HEK293 (cell line): ENCODE results near the gene DUSP10.

Source experiments
- HIC1 ChIP-seq: fragments of 450-650 bp; formaldehyde crosslinking; IDR thresholded peaks from 2 replicates; pipeline ENCODE4 v1.5.1; 2016; ENCODE audit warnings: missing biosample characterization, missing genetic modification characterization
- IKZF3 ChIP-seq: fragments of 450-650 bp; IDR thresholded peaks from 2 replicates; pipeline ENCODE4 v1.5.0; 2018; ENCODE audit warnings: missing biosample characterization, mild to moderate bottlenecking, missing genetic modification characterization, moderate library complexity
- INSM2 ChIP-seq: fragments of 450-650 bp; formaldehyde crosslinking; IDR thresholded peaks from 2 replicates; pipeline ENCODE4 v1.5.1; 2016; ENCODE audit warnings: missing biosample characterization, missing genetic modification characterization
- MYNN ChIP-seq: fragments of 450-650 bp; formaldehyde crosslinking; IDR thresholded peaks from 2 replicates; pipeline ENCODE4 v1.5.1; 2016; ENCODE audit warnings: missing biosample characterization, missing genetic modification characterization, borderline replicate concordance
- REPIN1 ChIP-seq: fragments of 450-650 bp; formaldehyde crosslinking; IDR thresholded peaks from 2 replicates; pipeline ENCODE4 v1.5.1; 2017; ENCODE audit warnings: missing biosample characterization, missing genetic modification characterization, low read depth
- SP2 ChIP-seq: fragments of 450-650 bp; formaldehyde crosslinking; IDR thresholded peaks from 2 replicates; pipeline ENCODE4 v1.5.1; 2016; ENCODE audit warnings: missing biosample characterization, missing genetic modification characterization
- YY1 ChIP-seq: fragments of 450-650 bp; formaldehyde crosslinking; IDR thresholded peaks from 2 replicates; pipeline ENCODE4 v1.5.1; 2018; ENCODE audit warnings: missing biosample characterization, missing genetic modification characterization
- ZBTB10 ChIP-seq: fragments of 450-650 bp; formaldehyde crosslinking; IDR thresholded peaks from 2 replicates; pipeline ENCODE4 v1.5.1; 2016; ENCODE audit warnings: missing biosample characterization, missing genetic modification characterization
- ZBTB44 ChIP-seq: fragments of 450-650 bp; IDR thresholded peaks from 2 replicates; pipeline ENCODE4 v1.5.1; 2018; ENCODE audit warnings: missing biosample characterization, mild to moderate bottlenecking, missing genetic modification characterization
- ZNF157 ChIP-seq: fragments of 450-650 bp; formaldehyde crosslinking; IDR thresholded peaks from 2 replicates; pipeline ENCODE4 v1.5.1; 2016; ENCODE audit warnings: missing biosample characterization, missing genetic modification characterization
- ZNF169 ChIP-seq: fragments of 450-650 bp; formaldehyde crosslinking; IDR thresholded peaks from 2 replicates; pipeline ENCODE4 v1.5.1; 2016; ENCODE audit warnings: missing biosample characterization, missing genetic modification characterization
- ZNF2 ChIP-seq: fragments of 450-650 bp; formaldehyde crosslinking; IDR thresholded peaks from 2 replicates; pipeline ENCODE4 v1.5.1; 2016; ENCODE audit warnings: missing biosample characterization, missing genetic modification characterization
- ZNF24 ChIP-seq: fragments of 450-650 bp; formaldehyde crosslinking; IDR thresholded peaks from 2 replicates; pipeline ENCODE4 v1.5.1; 2016; ENCODE audit warnings: missing biosample characterization, missing genetic modification characterization
- ZNF248 ChIP-seq: fragments of 450-650 bp; formaldehyde crosslinking; IDR thresholded peaks from 2 replicates; pipeline ENCODE4 v1.5.1; 2017; ENCODE audit warnings: missing biosample characterization, missing genetic modification characterization
- ZNF324 ChIP-seq: fragments of 450-650 bp; formaldehyde crosslinking; IDR thresholded peaks from 2 replicates; pipeline ENCODE4 v1.5.1; 2016; ENCODE audit warnings: missing biosample characterization, missing genetic modification characterization
- ZNF366 ChIP-seq: fragments of 450-650 bp; formaldehyde crosslinking; conservative IDR thresholded peaks from 2 replicates; pipeline ENCODE4 v1.5.1; 2016; ENCODE audit warnings: missing biosample characterization, missing genetic modification characterization
- ZNF37A ChIP-seq: fragments of 450-650 bp; IDR thresholded peaks from 2 replicates; pipeline ENCODE4 v1.5.1; 2018; ENCODE audit warnings: missing biosample characterization, missing genetic modification characterization
- ZNF433 ChIP-seq: fragments of 450-650 bp; formaldehyde crosslinking; IDR thresholded peaks from 2 replicates; pipeline ENCODE4 v1.5.1; 2016; ENCODE audit warnings: missing biosample characterization, missing genetic modification characterization, low read depth
- ZNF449 ChIP-seq: fragments of 450-650 bp; formaldehyde crosslinking; IDR thresholded peaks from 2 replicates; pipeline ENCODE4 v1.5.1; 2017; ENCODE audit warnings: missing biosample characterization, mild to moderate bottlenecking, missing genetic modification characterization, moderate library complexity
- ZNF514 ChIP-seq: fragments of 450-650 bp; formaldehyde crosslinking; IDR thresholded peaks from 2 replicates; pipeline ENCODE4 v1.5.1; 2016; ENCODE audit warnings: missing biosample characterization, missing genetic modification characterization
- ZNF530 ChIP-seq: fragments of 450-650 bp; formaldehyde crosslinking; IDR thresholded peaks from 2 replicates; pipeline ENCODE4 v1.5.1; 2016; ENCODE audit warnings: low read depth, missing biosample characterization, missing genetic modification characterization
- ZNF561 ChIP-seq: fragments of 450-650 bp; IDR thresholded peaks from 2 replicates; pipeline ENCODE4 v1.5.1; 2018; ENCODE audit warnings: missing biosample characterization, missing genetic modification characterization, borderline replicate concordance
- ZNF580 ChIP-seq: fragments of 450-650 bp; formaldehyde crosslinking; IDR thresholded peaks from 2 replicates; pipeline ENCODE4 v1.5.1; 2016; ENCODE audit warnings: missing biosample characterization, missing genetic modification characterization
- ZNF654 ChIP-seq: fragments of 450-650 bp; formaldehyde crosslinking; IDR thresholded peaks from 2 replicates; pipeline ENCODE4 v1.5.1; 2016; ENCODE audit warnings: low read depth, missing biosample characterization, missing genetic modification characterization
- ZNF701 ChIP-seq: fragments of 450-650 bp; formaldehyde crosslinking; IDR thresholded peaks from 2 replicates; pipeline ENCODE4 v1.5.1; 2016; ENCODE audit warnings: missing biosample characterization, missing genetic modification characterization
- ZNF76 ChIP-seq: fragments of 450-650 bp; formaldehyde crosslinking; IDR thresholded peaks from 2 replicates; pipeline ENCODE4; 2016; ENCODE audit warnings: low read depth, missing biosample characterization, missing genetic modification characterization, borderline replicate concordance
- ZNF785 ChIP-seq: fragments of 450-650 bp; formaldehyde crosslinking; IDR thresholded peaks from 2 replicates; pipeline ENCODE4 v1.5.1; 2016; ENCODE audit warnings: missing biosample characterization, missing genetic modification characterization
- ZXDB ChIP-seq: fragments of 450-650 bp; formaldehyde crosslinking; IDR thresholded peaks from 2 replicates; pipeline ENCODE4 v1.5.1; 2016; ENCODE audit warnings: missing biosample characterization, missing genetic modification characterization

The DUSP10 gene

GRCh38 chr1:221715321-221716169 lies 26.3 kb downstream of the DUSP10 start (continued):
- TF ChIP-seq INSM2 (tag by site-specific recombination) (peak; percentile 75), ZNF366 (peak; percentile 89), IKZF3 (tag by site-specific recombination) (peak; percentile 76), ZNF530 (tag by site-specific recombination) (no peak), ZNF248 (no peak), ZBTB10 (tag by site-specific recombination) (no peak), ZNF785 (no peak), ZNF514 (tag by site-specific recombination) (no peak), ZNF561 (no peak; the same call in 1 of the 2 replicates), ZBTB44 (0 out of 2 replicates have a peak, but pooled peaks have one; percentile 37), ZNF433 (no peak), ZNF76 (tag by site-specific recombination) (no peak), ZNF2 (tag by site-specific recombination) (0 out of 2 replicates have a peak, but pooled peaks have one; percentile 53), ZNF654 (tag by site-specific recombination) (no peak), YY1 (no peak), ZNF24 (peak; percentile 69), ZNF324 (tag by site-specific recombination) (peak; percentile 45; the same call in 1 of the 2 replicates), REPIN1 (no peak), ZNF449 (peak; percentile 26; the same call in 1 of the 2 replicates), ZNF37A (no peak), HIC1 (tag by site-specific recombination) (peak; percentile 41; the same call in 1 of the 2 replicates), ZNF169 (tag by site-specific recombination) (no peak), ZNF157 (no peak), ZNF701 (tag by site-specific recombination) (no peak), ZXDB (tag by site-specific recombination) (peak; percentile 60; the same call in 1 of the 2 replicates), MYNN (tag by site-specific recombination) (peak; percentile 82; the same call in 1 of the 2 replicates), ZNF580 (tag by site-specific recombination) (no peak), SP2 (tag by site-specific recombination) (no peak)
